Measurements from ENCODE around the gene CYFIP1.

The CYFIP1 gene

DNA sequence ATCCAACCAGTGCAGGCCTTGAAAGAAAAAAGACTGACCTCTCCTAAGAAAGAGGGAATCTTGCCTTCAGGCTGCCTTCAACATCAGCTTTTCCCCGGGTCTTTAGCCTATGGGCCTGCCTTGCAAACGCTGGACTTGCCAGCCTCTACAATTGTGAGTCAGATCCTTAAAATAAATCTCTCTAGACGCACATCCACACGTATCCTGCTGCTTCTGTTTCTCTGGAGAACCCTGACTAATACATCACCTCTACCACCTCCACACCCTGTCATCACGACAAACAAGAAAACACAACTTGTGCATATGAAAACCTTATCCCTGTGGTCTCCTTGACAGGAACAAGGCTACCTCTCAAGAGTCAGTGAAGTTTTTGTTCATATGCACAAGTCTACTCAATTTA, 11.8 kb downstream of the CYFIP1 start:
- DNase-seq (ENCODE audit: low read depth): peak; percentile 96

DNA sequence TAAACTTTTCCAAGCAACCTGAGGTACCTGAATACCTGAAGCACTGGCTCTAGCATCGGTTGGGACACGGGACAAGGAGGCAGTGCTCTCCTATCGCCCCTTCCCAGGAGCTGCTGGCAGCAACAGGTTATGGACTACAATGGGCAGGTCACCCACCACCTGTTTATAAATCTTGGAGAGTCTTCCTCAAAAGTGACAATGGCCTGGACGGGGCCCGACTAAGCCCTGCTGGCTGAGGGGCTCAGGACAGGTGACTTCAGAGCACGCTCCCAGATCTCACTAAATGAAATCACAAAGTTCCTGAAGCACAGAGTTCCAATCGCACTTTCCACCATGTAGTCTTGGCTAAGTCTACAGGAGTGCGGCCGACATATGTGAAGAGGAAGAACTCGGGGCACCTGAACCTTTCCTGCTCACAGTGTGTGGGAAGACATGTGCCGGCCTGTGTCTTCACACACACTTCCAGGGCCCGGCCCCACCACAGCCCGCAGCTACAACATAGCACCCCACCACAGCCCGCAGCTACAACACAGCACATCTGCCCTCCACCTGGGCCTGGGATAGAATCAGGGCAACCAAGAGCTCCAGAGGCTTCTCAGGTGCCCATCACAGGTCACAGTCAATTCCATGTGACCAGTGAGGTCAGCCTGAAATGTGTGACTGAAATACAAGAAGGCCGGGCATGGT, 12.9 kb downstream of the CYFIP1 start:
- DNase-seq (ENCODE audit: low read depth): no peak

DNA sequence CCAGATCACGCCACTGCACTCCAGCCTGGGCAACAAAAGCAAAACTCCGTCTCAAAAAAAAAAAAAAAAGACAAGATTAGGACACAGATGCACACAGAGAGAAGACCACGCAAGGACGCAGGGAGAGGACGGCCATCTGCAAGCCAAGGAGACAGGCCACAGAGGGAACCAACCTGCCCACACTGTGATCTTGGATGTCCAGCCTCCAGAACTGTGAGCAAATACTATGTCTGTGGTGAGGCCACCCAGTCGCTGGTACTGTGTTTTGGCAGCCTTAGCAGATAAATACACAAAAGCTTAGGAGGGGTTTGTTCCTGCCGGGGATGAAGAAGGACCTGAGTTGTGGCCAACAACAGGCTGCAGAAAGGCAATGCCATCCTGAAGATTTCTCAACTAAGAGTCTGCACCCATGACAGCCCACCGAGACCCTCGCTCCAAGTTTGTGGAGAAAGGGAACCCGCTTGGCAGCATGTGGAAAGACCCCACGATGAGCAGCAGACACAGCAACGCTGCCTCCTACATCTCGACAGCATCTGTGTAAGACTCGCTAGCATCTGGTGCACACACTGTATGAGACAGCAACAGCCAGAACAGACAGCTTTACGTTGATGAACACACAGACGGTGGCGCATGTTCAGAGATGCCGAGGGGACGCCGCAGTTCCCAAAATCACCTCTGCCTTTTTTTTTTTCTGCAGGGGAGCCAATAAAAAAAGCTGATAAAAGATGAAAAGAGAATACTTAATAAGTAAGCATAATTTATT, 13.7 kb downstream of the CYFIP1 start:
- no peak for DNase-seq (ENCODE audit: low read depth)

DNA sequence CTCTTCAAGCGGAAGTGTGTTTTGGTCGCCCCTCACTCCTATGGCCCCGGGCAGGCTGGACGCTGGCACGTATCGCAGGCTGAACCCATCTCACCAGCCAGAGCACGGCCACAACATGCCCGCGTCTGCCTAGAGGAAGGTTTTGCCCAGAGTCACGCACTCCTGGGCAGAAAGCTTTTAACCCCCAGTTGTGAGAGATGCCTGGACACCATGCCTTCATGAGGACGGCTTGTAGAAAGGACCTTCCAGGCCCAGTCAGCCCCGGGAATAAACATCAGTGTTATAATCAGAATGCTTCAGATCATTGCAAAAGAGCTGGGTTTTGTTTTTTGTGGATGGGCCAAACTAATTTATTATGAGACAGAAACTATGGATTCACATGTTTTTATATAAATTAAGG, 16.5 kb downstream of the CYFIP1 start:
- no peak for DNase-seq (ENCODE audit: low read depth)

DNA sequence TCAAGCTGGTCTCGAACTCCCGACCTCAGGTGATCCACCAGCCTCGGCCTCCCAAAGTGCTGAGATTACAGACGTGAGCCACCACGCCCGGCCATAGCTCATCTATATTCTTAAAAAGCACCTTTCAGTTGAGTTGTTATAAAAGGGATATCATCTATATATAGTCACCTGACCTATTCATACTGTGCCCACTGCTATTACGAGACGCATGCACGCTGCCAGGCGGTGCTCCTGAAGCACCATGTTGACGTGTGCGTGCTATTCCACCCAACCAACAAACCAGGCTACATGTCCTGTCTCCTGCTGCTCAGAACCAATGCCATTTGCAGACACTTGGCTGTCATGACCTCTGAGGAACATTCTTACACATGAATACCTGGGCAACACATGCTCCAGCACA, 17.6 kb downstream of the CYFIP1 start:
- no peak for DNase-seq (ENCODE audit: low read depth)

DNA sequence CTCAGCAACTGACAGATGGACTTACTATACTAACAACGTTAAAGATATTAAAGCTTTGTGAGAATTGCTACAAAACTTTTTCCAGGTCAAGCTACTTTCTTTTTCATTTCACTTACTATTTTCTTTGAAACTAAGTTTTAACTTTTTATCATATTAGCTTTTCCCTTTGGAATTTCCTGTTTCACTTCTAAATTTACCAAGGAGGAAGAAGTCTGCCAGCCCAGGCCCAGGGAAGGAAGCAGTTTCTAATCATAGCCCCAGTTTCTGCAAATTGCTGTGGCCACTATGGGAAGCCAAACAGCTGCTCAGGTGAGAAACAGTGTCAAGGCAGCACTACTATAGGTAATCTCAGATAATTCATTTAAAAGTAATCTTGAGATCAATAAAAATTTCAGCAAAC, 18.4 kb downstream of the CYFIP1 start:
- no peak for DNase-seq (ENCODE audit: low read depth)

DNA sequence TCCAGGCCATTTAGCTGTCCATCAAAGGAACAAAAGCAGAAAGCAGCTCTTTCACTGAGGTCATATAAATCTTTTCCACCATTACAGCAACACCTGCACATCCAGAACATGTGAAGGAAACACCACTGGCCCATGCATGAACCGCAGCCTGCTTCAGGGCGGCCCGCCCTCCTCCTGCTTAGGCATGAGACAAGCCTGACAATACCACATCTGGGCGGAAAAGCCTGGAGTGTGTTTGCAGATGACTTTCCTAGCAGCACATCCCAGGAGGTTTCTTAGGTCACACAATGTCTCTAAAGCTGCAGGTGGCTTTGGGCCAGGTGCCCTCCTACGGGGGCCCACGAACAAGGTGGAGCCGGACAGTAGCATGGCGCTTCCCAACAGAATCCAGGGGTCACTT, 19.6 kb downstream of the CYFIP1 start:
- no peak for DNase-seq (ENCODE audit: low read depth)

DNA sequence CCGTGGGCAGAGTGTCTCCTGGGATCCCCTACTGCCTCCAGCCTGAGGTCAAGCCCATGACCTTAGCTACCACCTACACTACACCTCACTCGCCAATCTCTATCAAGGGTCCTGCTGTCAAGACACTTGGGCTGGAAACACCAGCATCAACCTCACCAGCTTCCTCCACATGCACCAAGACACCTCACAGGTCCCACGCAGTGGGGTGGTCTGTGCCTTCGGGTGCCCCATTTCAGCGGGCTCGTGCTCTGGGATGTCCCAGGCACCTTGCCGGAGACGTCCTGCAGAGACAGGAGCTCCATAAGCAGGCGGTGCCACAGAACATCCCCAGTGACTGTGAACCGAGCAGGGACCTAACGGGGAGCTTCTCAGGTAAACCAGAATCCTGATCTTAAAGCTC, 20.0 kb downstream of the CYFIP1 start:
- no peak for DNase-seq (ENCODE audit: low read depth)

DNA sequence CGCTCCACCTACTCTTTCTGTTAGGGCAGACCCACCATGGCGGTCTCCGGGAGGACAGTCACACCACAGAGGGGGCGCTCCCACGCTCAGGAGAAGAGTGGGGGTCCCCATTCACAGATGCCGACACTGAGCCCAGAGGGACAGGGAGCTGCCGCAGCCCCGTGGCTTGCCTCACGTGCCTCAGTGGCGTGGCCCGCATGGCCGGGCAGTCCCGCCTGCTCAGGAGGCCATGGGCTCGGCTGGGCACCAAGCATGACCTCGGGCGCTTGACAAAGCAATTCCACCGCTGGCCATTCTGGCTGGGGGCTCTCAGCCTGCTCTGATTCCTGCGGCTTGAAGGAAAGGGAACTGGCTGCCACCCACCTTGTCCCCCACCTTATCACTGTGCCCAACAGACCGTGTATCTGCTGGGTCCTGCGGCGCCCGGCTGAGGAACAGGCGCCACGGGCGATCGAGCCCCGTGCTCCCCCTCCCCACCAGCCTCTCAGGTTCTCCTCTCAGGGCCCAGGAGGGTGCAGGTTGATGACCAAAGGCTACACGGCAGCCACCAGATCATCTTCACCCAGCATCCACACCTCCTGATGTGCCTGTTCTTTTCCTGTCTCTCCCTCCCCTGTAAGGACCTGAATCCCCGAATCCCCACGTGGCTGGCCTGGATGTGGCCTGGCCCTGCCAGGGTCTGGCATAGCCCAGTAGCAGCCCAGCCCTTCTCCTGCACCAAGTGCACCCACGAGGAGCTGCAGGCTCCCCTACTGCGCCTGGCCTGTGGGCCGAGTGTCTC, 20.7 kb downstream of the CYFIP1 start:
- no peak for DNase-seq (ENCODE audit: low read depth)

DNA sequence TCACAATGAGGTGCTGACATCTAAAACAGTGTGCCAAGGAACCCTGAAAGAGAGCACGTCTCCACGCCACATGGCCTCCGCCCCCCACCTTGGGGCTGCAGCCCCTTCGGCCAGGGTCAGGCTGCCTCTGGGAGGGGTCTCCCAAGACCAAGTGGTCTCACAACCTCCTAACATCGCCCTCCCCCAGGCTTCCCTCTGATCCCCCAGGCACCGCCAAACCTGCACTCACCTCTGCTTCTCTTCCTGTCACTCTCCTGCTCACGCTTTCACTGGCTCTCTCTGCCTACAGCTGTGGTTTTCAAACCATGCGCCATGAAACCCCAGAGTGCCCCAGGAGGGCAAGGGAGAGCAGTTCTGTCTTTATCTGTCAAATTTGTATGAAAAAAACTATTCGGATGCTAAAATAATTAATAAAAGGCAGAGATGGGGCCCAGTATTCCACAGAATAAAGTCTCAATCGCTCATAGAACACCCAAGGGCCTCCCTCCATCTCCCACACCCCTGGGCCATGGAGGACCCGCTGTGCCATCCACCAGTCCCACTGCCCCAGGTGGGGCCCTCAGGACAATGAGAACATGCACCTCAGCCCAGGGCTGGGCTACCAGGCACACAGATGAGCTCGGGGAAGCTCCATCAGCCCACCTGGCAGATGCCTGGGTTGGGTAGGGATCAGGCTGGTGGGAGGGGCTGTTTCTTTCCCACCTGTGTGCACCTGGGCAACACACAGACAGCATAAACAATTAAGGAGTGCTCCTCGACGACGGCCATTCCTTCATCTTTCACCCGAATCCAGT, 21.5 kb downstream of the CYFIP1 start:
- DNase-seq (ENCODE audit: low read depth): no peak

DNA sequence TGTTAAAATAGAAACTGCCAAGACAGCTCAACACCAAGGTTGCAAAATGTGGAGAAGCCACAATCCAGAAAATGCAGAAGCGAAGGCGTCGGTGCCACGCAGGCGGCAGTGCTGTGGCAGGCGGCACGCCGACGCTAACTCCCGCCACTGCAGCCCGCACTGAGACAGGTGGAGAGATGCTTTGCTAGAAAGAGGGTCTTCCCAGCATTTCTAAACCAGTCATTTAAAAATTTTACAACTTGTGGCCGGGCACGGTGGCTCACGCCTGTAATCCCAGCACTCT, 23.2 kb downstream of the CYFIP1 start:
- no peak for DNase-seq (ENCODE audit: low read depth)

DNA sequence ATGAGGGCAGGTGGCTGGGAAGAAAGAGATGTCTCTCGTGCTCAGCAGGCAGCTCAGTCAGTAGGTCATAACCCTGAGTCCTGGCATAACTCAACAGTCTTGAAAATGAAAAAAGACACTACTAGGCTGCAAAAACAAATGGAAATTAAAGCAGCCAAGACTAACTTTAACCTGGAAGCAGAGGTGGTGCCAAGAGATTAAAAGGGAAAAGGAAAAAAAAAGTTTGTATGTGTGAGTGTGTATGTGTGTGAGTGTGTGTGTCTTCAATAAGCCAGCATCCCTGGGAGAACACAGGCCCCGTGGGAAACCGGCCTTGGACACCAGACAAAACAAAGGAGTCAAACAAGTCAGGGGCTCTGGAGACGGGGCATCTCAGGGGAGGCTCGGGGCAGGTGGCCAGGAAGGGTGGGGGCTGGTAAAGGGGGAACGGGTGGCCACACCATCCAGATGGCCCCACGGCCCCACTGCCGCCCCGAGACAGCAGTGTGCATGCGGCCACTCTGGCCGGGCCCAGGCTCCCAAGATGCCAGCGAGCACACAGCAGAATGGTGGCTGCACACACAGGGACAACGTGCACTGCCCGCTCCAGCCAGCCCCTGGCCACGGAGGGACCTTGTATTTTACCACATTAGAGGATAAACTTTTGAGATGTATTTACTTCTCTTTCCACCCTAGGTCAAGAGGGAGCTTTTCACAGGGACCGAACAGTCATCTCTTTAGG, 23.8 kb downstream of the CYFIP1 start:
- DNase-seq (ENCODE audit: low read depth): no peak

DNA sequence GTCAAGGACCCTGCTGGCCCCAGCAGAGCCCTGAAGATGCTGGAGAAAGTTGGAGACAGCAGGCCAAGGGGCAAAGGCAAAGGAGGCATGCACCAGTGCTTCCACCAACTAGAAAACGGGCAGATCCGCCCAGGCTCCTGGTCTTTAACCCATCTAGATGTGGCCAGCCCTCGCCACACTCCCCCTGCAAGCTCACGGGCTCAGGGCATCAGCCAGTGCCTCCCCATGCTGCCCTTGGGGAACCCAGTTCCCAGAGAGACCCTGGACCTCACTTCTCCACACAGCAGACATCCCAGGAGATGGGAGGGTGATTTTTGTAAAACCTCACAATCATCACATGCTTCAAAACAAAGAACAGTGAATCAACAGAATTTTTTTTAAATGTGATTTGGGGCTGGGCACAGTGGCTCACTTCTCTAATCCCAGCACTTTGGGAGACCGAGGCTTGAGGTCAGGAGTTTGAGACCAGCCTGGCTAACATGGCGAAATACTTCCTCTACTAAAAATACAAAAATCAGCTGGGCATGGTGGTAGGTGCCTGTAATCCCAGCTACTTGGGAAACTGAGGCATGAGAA, 24.5 kb downstream of the CYFIP1 start:
- no peak for DNase-seq (ENCODE audit: low read depth)

DNA sequence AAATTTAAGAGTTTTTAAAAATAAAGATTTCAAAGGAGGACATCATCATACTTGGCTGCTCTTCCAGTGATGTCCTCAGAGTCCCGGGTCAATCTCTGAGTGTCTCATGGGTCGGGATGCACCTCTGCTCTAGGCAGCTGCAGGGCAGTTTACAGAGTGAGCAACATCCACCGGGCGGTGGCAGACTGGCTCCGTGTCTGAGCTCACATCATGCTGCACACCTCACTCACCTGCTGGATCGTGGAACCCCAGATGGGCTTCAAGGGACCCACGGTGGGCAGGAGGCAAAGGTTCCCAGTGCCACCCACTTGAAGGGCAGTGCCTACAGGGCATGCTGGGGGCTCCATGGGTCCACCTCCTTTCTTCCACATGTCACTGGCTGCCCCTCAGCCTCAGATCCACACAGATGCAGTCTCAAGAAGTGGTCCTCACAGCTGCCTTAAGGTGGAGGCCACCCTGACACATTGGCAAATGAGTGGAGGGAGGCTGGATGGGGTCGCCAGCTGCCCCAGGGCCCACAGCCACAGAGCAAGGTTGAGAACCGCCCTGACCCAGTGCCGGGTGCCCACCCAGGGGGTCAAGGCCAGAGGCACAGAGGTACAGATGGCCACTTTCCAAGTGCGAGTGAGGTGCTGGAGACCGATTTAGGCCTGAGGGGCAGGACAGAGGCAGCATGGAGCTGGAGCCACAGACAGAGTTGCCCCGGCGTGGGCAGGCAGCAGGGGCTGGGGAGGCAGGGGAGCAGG, 25.2 kb downstream of the CYFIP1 start:
- DNase-seq (ENCODE audit: low read depth): no peak

DNA sequence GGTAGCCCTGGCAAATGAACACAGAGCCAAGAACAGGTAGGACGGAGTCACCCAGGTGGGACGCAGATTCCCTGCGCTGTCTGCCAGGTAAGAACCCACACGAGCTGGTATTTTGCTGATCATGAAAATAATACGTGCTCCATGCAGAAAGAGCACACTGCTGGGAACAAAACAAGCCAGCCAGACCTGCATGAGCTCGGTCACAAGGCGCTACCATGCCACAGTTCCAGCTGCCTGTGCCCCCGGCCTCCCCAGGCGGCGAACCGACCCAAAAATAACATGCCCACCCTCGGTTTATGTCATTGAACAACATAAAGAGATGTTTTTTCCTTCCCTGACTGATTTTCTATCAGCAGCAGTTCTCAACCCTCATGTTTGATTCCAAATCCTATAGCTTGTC, 25.8 kb downstream of the CYFIP1 start:
- no peak for DNase-seq (ENCODE audit: low read depth)

DNA sequence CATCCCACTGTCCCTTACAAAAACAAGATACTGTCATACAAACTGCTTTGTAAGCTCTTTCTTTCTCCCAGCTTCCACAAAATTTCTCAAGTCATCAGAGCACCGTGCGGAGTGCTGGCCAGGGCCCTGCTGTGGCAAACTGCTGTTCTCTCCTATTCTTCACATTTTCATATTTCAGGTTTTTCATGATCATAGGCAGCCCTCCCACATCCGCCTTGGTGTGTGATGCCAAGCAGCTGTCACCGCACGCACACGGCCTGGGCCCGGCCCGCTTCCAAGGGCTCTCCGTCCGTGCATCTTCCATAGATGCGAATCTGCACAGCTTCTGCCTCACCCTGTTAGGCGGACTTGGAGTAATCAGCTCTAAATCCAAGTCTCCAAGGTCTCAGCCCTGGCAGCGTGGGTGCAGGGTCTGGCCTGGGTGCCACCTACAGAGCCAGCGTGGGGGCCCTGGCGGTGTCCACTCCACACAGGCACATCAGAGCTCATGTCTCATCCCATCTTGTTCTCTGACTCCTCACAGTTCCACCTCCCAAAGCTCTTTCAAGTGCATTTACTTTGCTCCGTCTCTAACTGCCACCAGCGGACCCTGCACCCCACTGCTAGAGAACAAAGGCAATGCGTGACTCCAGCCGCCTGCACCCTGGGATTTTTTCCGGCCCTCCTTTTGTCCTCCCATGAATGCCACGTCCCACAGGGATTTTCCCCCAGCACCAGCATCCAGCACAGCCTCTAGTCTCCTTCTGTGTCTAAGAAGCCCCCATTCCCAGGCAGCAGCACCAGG, 27.2 kb downstream of the CYFIP1 start:
- DNase-seq (ENCODE audit: low read depth): no peak

DNA sequence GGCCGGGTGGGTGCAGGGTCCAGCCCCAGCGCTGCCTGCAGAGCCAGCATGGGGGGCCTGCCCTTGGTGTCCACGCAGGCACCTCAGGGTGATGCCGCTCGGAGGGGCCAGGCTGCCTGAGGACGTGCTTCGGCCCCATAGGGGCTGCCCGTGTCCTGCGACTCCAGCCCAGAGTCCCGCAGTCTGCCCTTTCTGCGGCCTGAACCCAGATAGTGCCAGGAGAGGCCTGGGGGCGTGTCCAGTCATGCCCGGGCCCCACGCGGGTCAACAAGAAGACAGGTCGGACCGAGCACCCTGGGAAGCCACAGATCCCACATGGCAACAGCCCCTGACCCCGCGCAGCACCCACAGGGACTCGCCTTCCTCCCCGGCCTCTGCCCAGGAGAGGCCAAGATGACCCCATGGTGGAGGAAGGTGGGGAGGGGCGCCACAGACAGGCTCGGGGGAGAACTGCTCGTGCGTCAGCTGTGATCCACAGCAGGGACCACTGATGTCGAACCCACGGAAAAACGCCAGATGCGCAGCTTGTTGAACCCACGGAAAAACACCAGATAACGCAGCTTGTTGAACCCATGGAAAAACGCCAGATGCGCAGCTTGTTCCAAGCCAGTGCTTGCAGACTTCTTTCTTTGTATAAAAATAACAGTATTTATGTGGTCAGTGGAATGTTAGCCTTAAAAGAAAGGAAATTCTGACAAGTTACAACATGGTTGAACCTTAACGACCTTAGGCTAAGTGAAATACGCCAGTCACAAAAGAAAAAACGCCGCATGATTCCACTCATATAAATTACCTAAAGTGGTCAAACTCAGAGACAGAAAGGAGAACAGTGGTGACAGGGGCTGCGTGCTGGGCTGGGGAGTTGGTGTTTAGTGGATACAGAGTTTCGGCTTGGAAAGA, 28.5 kb downstream of the CYFIP1 start:
- DNase-seq (ENCODE audit: low read depth): no peak

DNA sequence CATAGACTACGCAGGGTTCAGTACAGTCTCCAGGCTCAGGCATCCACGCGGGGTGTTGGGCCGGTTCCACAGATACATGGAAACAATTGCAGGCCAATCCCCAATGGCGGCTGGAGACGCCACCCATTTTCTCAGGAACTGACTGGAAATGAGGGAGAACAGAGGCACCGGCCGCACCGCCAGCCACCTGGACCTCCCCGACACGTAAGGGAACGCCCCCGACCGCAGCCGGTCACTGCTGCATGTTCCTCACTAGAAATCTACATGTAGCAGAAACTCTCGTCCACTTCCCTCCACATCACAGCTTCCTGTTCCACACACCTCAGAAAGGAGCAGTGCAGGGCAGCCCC, 29.2 kb downstream of the CYFIP1 start:
- DNase-seq (ENCODE audit: low read depth): no peak
